Peyer's patch (tissue), 4 donors: ENCODE measurements around the gene CBFB.

ENCODE experiments used
- CTCF ChIP-seq, 6 experiments: fragments of 450-650 bp in 4 of 6; fragments of 200-600 bp in 2 of 6; sonication (generic) in 1 of 6; IDR thresholded peaks; one replicate each; pipeline ENCODE4 v1.5.1; 2017 to 2019; ENCODE audit warnings: antibody characterized with exemption in 6 of 6, mild to moderate bottlenecking in 3 of 6, moderate library complexity in 1 of 6
- POLR2A ChIP-seq, 2 donors: fragments of 450-650 bp; IDR thresholded peaks; one replicate each; pipeline ENCODE4 v1.5.1; 2017; ENCODE audit warnings: antibody characterized with exemption in 2 of 2, mild to moderate bottlenecking in 2 of 2, moderate library complexity in 2 of 2

GRCh38 chr16:67035364-67035763 is 6.4 kb downstream of the CBFB start:
- TF ChIP-seq CTCF (IDR thresholded peaks at IDR 0.05) = no peak
- TF ChIP-seq POLR2A (IDR thresholded peaks at IDR 0.05) = no peak
